ENCODE data around the gene CCDC92.

The CCDC92 gene

GRCh38 chr12:123886258-123886657 is 86.4 kb downstream of the CCDC92 start:
- no peak for DNase-seq
